ENCODE measurements around the gene ARHGDIA.

The ARHGDIA gene

GRCh38 chr17:81867991-81868673 is 3.0 kb downstream of the ARHGDIA start:
- H3K9me3 Mint-ChIP-seq = no peaks in the 10 kb centered on the region
- peaks cover 39% of the 10 kb centered on the region for H3K36me3 Mint-ChIP-seq (ENCODE audit: low read depth)
- peak overlapping the region; percentile 42 for H3K4me3 Mint-ChIP-seq
- no peak for DNase-seq (ENCODE audit: low spot score)
- H3K4me1 Mint-ChIP-seq (ENCODE audit: low read depth) = peaks cover 22% of the 10 kb centered on the region
- peak overlapping the region; percentile 70 for H3K27ac Mint-ChIP-seq
- no peaks in the 10 kb centered on the region for H3K27me3 Mint-ChIP-seq (ENCODE audit: low read depth)

DNA sequence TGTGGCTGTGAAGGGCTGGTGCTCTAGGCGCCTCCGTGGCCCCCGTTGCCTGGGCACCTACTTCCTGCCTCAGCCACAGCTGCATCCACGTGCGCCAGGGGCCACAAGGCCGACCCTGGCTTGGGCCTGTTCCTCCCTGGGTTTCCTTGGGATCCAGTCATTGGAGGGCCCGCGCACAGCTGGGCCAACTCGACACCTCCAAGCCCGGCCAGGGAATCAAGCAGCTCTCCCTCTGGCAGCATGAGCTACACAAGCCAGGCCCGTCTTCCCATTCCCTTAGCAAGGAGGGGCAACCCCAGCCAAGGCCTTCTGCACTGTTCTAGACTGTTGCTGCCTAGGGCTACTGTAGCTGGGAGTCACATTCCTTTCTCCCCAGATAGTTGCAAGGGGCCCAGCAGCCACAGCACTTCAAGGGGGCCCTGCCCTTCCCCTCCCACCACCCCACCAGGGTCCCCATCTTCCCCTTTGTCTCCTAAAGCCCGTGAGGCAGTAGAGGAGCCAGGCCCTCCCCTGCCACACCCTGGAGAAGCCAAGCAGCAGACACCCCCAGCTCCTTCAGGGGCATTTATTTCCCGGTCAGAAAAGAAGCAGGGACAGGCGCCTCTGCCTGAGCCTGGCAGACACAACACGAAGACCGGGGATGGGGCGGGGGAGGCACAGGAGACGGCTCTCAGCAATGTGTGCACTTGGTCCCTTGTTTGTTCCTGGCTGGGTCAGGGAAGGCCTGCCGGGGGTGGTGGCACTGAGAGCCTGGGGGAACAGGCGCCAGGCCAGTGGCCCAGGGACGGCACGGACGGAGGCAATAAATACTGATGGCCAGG is 3.8 kb downstream of the ARHGDIA start:
- Mint-ChIP-seq H3K27me3 (ENCODE audit: low read depth) (no peaks in the 10 kb centered on the region), H3K4me1 (ENCODE audit: low read depth) (peaks cover 22% of the 10 kb centered on the region), H3K4me3 (peak overlapping the region; percentile 44), H3K27ac (peak overlapping the region; percentile 46), H3K9me3 (no peaks in the 10 kb centered on the region), H3K36me3 (ENCODE audit: low read depth) (peaks cover 39% of the 10 kb centered on the region)
- no peak for DNase-seq (ENCODE audit: low spot score)

- Mint-ChIP-seq H3K27me3 (ENCODE audit: low read depth) (no peaks in the 10 kb centered on the region), H3K9me3 (no peaks in the 10 kb centered on the region), H3K4me3 (peak overlapping the region; percentile 44), H3K4me1 (ENCODE audit: low read depth) (peaks cover 22% of the 10 kb centered on the region), H3K36me3 (ENCODE audit: low read depth) (peaks cover 39% of the 10 kb centered on the region), H3K27ac (peak overlapping the region; percentile 57)
- DNase-seq (ENCODE audit: low spot score) = no peak
These were observed 4.5 kb downstream of the ARHGDIA start for GRCh38 chr17:81866440-81867169.

DNA sequence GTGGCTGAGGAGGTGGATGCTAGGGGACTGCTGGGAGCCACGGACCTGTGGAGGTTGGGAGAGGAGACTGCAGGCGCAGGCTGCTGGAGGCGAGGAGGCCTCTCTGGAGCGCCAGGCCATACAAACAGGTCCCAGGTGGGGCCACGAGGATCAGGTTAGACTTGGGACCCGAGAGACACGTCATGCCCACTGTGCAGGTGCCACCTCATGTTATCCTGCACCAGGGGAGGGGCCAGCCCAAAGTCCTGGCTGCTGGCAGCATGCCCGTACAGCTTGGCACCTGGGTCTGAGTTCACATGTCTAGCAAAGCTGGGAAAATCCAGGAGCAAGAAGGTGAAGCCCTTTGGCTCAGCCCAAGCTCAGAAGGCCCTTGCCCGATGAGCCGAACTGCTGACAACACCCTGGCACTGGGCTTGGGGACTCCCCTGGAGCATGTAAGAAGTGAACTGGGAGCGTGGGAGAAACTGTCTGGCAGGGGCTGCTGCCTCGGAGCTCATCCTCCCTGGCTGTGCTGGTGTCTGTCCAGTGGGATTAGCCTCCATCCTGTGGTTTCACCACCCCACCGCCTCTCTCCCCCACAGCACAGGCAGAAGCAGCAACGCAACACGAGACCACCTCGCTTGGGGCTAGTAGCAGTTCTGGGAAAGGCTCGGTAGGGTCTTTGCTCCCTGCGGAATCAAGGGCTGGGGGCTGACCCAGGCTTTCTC is 5.3 kb downstream of the ARHGDIA start:
- Mint-ChIP-seq H3K9me3 (no peaks in the 10 kb centered on the region), H3K4me3 (no peak overlapping the region), H3K27me3 (ENCODE audit: low read depth) (no peaks in the 10 kb centered on the region), H3K4me1 (ENCODE audit: low read depth) (peaks cover 22% of the 10 kb centered on the region), H3K36me3 (ENCODE audit: low read depth) (peaks cover 44% of the 10 kb centered on the region), H3K27ac (peak overlapping the region; percentile 45)
- DNase-seq (ENCODE audit: low spot score) = no peak

DNA sequence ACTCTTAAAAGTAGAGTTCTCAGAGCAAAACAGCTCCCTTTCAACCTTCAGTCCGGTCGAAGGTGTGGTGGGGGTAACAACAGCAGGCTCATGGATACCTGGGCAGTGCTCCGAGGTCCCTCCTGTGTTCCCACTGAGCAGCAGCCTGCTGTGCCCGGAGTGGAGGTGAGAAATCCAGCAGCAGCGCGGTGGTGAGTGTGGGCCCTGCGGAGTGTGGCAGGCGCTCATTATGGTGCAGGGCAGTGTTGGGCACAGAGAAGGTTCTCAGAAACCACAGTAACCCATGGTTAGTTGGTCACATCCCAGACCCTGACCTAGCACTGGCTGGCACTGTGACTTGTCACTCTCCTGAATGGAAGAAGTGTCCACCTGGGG is 5.8 kb downstream of the ARHGDIA start:
- DNase-seq (ENCODE audit: low spot score) = no peak
- no peaks in the 10 kb centered on the region for H3K27me3 Mint-ChIP-seq (ENCODE audit: low read depth)
- peaks cover 22% of the 10 kb centered on the region for H3K4me1 Mint-ChIP-seq (ENCODE audit: low read depth)
- H3K9me3 Mint-ChIP-seq = no peaks in the 10 kb centered on the region
- peak overlapping the region; percentile 45 for H3K27ac Mint-ChIP-seq
- no peak overlapping the region for H3K4me3 Mint-ChIP-seq
- H3K36me3 Mint-ChIP-seq (ENCODE audit: low read depth) = peaks cover 47% of the 10 kb centered on the region

GRCh38 chr17:81863833-81864768 is 7.0 kb downstream of the ARHGDIA start:
- H3K36me3 Mint-ChIP-seq (ENCODE audit: low read depth) = peaks cover 41% of the 10 kb centered on the region
- no peaks in the 10 kb centered on the region for H3K9me3 Mint-ChIP-seq
- H3K27me3 Mint-ChIP-seq (ENCODE audit: low read depth) = no peaks in the 10 kb centered on the region
- peaks cover 25% of the 10 kb centered on the region for H3K4me1 Mint-ChIP-seq (ENCODE audit: low read depth)
- peak overlapping the region; percentile 79 for H3K4me3 Mint-ChIP-seq
- no peak for DNase-seq (ENCODE audit: low spot score)
- peak overlapping the region; percentile 90 for H3K27ac Mint-ChIP-seq

DNA sequence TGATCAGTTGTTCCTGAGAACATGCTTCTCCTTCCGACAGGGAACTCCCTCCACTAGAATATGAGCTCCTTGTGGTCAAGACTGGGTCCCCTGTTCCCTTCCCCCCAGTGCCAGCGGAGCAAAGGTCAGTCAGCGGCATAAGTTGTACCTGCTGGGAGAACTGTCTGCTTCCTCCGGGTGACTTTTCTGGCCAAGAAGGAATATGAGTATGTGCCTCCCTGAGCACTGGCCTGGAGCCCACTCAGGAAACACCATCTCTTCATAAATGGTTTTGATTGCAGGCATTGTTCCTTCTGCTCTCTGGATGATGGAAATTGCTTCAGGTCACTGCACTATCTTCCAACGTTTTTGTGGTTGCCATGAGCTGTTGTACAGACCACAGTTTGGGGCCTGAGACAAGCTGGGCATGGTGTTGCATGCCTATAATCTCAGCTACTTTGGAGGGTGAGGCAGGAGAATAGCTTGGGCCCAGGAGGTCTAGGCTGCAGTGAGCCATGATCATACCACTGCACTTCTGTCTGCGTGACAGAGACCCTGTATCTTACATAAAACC is 7.9 kb downstream of the ARHGDIA start:
- H3K9me3 Mint-ChIP-seq = no peaks in the 10 kb centered on the region
- H3K27ac Mint-ChIP-seq = peak overlapping the region; percentile 90
- H3K36me3 Mint-ChIP-seq (ENCODE audit: low read depth) = peaks cover 46% of the 10 kb centered on the region
- DNase-seq (ENCODE audit: low spot score) = no peak
- H3K27me3 Mint-ChIP-seq (ENCODE audit: low read depth) = no peaks in the 10 kb centered on the region
- peak overlapping the region; percentile 79 for H3K4me3 Mint-ChIP-seq
- H3K4me1 Mint-ChIP-seq (ENCODE audit: low read depth) = peaks cover 32% of the 10 kb centered on the region

GRCh38 chr17:81860756-81861568 is 10.2 kb downstream of the ARHGDIA start:
- peak overlapping the region; percentile 98 for H3K27ac Mint-ChIP-seq
- peak overlapping the region; percentile 91 for H3K4me3 Mint-ChIP-seq
- H3K4me1 Mint-ChIP-seq (ENCODE audit: low read depth) = peaks cover 33% of the 10 kb centered on the region
- H3K9me3 Mint-ChIP-seq = no peaks in the 10 kb centered on the region
- peaks cover 49% of the 10 kb centered on the region for H3K36me3 Mint-ChIP-seq (ENCODE audit: low read depth)
- H3K27me3 Mint-ChIP-seq (ENCODE audit: low read depth) = no peaks in the 10 kb centered on the region
- peak; percentile 99 for DNase-seq (ENCODE audit: low spot score)

DNA sequence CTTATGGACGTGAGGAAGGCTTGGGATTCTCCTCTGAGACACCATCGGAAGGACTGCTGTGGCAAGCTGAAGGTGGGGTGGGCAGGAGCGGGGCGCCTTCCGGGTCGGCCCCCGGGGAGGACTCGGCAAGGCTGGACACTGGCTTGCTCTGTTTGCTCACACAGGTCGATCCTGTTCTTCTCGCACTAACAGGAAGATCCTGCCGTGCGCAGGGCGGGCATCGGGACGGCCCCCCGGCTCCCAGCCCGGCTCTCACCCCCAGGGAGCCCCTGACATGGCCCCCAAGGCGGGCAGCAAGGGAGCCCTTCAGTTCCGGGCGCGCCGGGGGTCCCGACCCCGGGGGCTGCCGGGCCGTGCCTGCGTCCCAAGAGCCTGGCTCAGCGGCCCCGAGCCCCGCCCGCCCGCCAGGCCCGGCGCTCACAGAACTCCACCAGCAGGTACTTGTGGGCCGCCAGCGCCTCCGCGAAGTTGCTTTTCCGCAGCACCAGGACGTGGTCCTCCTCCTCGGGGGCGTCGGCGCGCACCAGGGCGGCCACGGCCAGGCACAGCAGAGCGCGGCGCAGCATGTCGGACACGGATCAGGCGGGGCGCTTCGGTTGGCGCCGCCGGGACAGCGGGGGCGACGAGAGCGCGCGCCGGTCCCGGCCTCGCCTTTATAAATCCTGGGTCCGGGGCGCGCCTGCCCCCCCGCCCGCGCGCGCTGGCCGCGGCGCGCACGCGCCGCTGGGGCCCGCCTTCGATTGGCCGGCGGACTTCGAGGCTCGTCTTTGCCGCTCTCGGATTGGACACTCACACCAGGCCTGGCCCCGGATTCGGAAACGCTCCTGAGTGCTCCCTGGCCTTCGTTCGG is 11.0 kb downstream of the ARHGDIA start, which contains the start of gene P4HB:
P4HB (minus strand) TSS at position 630 of the 850 bp plus-strand sequence; CDS start at position 566, 64 bp downstream.
- no peaks in the 10 kb centered on the region for H3K27me3 Mint-ChIP-seq (ENCODE audit: low read depth)
- peaks cover 57% of the 10 kb centered on the region for H3K36me3 Mint-ChIP-seq (ENCODE audit: low read depth)
- H3K4me3 Mint-ChIP-seq = peak within 1 kb of the TSS; percentile 93
- peak; percentile 29 for DNase-seq (ENCODE audit: low spot score)
- H3K9me3 Mint-ChIP-seq = no peaks in the 10 kb centered on the region
- H3K4me1 Mint-ChIP-seq (ENCODE audit: low read depth) = peaks cover 35% of the 10 kb centered on the region
- H3K27ac Mint-ChIP-seq = peak within 1 kb of the TSS; percentile 98

DNA sequence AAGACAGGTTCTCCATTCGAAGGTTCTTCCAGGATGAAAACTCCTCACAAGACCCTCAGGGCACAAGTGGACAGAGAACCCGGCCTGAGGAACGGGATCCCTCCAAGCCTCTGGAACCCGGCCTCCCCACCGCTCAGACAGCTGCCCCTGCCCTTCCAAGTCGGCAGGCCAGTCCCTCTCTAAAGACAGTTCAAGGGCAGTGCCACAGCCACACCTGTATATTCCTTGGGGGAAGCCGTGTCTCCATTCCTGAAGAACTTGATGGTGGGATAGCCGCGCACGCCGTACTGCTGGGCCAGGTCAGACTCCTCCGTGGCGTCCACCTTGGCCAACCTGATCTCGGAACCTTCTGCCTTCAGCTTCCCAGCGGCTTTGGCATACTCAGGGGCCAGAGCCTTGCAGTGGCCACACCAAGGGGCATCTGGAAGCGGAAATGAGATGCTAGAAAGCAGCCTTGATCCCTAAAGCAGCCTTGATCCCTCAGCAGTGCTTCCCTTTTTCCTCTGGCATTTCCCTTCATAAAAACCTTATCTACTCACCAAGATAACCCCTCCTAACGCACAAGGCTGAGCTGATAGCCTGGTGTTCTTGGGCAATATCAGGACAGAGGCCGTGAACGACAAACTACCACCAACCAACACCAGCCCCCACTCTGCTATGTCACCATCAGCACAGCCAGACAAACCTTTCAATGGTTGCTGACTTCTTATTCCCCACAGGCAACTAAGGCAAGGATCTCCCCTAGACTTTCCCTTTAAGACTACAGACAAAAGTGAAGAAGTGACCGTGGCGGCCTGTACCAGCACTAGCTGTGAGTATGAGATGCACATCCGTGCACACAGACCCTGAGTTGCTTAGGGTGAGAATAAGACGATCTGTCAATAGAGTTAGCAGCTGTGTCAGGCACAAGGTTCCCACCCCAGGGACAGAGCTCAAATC is 11.9 kb downstream of the ARHGDIA start:
- H3K27me3 Mint-ChIP-seq (ENCODE audit: low read depth) = no peaks in the 10 kb centered on the region
- peak overlapping the region; percentile 84 for H3K27ac Mint-ChIP-seq
- peaks cover 54% of the 10 kb centered on the region for H3K36me3 Mint-ChIP-seq (ENCODE audit: low read depth)
- H3K4me1 Mint-ChIP-seq (ENCODE audit: low read depth) = peaks cover 33% of the 10 kb centered on the region
- no peak for DNase-seq (ENCODE audit: low spot score)
- H3K9me3 Mint-ChIP-seq = no peaks in the 10 kb centered on the region
- peak overlapping the region; percentile 93 for H3K4me3 Mint-ChIP-seq

Data from T-helper 2 cell treated with Interferon-gamma antibody and Interleukin-4, amounts not matched to agents 5 μg/mL and 100 μg/mL, for 36 hours (primary cell).